Uterus (tissue), 2 donors: ENCODE results near the gene KIF1B.

Source experiments
- POLR2A ChIP-seq, 2 donors: fragments of 450-650 bp; IDR thresholded peaks; one replicate each; pipeline ENCODE4 v1.6.1; 2016; ENCODE audit warnings: antibody characterized with exemption in 2 of 2, mild to moderate bottlenecking in 1 of 2, moderate library complexity in 1 of 2
- TF ChIP-seq, protein P1 (sequence below), 4 experiments: fragments of 200-600 bp in 2 of 4; fragments of 450-650 bp in 2 of 4; sonication (generic) in 2 of 4; IDR thresholded peaks; one replicate each; pipeline ENCODE4 v1.5.1; 2016 to 2019; ENCODE audit warnings: antibody characterized with exemption in 4 of 4, mild to moderate bottlenecking in 2 of 4, moderate library complexity in 1 of 4

GRCh38 chr1:10380594-10381275, 170.4 kb downstream of the KIF1B start:
- TF ChIP-seq, protein P1, sequence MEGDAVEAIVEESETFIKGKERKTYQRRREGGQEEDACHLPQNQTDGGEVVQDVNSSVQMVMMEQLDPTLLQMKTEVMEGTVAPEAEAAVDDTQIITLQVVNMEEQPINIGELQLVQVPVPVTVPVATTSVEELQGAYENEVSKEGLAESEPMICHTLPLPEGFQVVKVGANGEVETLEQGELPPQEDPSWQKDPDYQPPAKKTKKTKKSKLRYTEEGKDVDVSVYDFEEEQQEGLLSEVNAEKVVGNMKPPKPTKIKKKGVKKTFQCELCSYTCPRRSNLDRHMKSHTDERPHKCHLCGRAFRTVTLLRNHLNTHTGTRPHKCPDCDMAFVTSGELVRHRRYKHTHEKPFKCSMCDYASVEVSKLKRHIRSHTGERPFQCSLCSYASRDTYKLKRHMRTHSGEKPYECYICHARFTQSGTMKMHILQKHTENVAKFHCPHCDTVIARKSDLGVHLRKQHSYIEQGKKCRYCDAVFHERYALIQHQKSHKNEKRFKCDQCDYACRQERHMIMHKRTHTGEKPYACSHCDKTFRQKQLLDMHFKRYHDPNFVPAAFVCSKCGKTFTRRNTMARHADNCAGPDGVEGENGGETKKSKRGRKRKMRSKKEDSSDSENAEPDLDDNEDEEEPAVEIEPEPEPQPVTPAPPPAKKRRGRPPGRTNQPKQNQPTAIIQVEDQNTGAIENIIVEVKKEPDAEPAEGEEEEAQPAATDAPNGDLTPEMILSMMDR (IDR thresholded peaks at IDR 0.05), result no peak
- TF ChIP-seq POLR2A (IDR thresholded peaks at IDR 0.05), result no peak
